GM13977 (cell line): ENCODE measurements around the gene TBC1D12.

ENCODE experiments used
- DNase-seq: peaks from one replicate; pipeline ENCODE4 v3.0.0; 2012; ENCODE audit warnings: low spot score
- in situ Hi-C: fragments of 300-500 bp; cut with MboI; formaldehyde crosslinking; loops from one replicate; pipeline ENCODE4 v1.12.0; 2022; ENCODE audit warnings: low sequenced_read_pairs, low pct_unique_long_range_greater_than_20kb, mixed read lengths, inconsistent platforms; ENCODE audit not compliant: unreplicated experiment
- TF ChIP-seq, protein P1 (sequence below): IDR thresholded peaks from 2 replicates; pipeline ENCODE4 v1.5.1; 2012; ENCODE audit warnings: mild to moderate bottlenecking, control low read depth; ENCODE audit not compliant: insufficient read depth; ENCODE audit errors: extremely low read depth, missing control alignments

TBC1D12 gene

GRCh38 chr10:94362360-94363250 is 39.7 kb upstream of the TBC1D12 start, which contains the start of gene NOC3L:
Gene NOC3L, minus strand, starts transcription at chr10:94362939. Its CDS starts 101 bp downstream, at chr10:94362838.
- in situ Hi-C loops, result no loop called here
- TF ChIP-seq, protein P1, sequence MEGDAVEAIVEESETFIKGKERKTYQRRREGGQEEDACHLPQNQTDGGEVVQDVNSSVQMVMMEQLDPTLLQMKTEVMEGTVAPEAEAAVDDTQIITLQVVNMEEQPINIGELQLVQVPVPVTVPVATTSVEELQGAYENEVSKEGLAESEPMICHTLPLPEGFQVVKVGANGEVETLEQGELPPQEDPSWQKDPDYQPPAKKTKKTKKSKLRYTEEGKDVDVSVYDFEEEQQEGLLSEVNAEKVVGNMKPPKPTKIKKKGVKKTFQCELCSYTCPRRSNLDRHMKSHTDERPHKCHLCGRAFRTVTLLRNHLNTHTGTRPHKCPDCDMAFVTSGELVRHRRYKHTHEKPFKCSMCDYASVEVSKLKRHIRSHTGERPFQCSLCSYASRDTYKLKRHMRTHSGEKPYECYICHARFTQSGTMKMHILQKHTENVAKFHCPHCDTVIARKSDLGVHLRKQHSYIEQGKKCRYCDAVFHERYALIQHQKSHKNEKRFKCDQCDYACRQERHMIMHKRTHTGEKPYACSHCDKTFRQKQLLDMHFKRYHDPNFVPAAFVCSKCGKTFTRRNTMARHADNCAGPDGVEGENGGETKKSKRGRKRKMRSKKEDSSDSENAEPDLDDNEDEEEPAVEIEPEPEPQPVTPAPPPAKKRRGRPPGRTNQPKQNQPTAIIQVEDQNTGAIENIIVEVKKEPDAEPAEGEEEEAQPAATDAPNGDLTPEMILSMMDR, result peak; percentile 86
- peak; percentile 89 for DNase-seq

DNA sequence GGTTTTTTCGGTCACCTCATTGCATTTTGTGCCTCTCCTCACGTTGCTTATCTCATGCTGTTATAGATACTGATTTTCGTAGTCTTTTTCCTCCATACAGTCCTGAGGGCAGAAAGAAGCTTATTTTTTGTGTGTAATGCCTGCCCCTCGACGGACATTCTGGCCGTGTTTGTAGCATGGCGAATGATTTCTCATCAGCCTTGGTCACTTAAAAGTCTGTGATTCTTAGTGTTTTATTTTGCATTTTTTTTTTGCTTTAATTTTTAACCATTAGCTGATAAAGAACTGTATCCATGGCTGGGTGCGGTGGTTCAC is 39.1 kb upstream of the TBC1D12 start:
- no peak for DNase-seq
- in situ Hi-C loops, result no loop called here
- TF ChIP-seq, protein P1, result no peak

- DNase-seq, result no peak
- TF ChIP-seq, protein P1, result no peak
- in situ Hi-C loops, result no loop called here
Measured at GRCh38 chr10:94364482-94364881, 37.9 kb upstream of the TBC1D12 start.

GRCh38 chr10:94366382-94366781 is 36.0 kb upstream of the TBC1D12 start:
- DNase-seq, result no peak
- TF ChIP-seq, protein P1, result no peak
- in situ Hi-C loops, result no loop called here

DNA sequence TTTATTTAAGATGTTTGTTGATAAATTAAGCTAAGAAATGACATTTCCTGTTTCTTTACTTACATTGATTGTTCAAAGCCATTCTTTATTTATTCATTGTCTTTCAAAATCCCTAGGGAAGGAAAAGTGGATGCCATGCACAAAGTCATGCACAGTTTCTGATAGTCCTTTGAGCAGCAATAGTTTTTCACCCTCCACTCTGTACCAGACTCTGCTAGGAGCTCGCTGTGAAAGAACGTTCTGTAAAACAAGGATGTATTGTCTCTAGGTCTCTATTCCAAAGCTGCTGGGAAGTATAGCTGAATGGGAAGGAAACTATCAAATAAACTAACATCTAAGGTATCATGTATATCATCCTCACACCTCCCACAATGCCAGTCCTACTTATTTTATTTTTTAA is 31.8 kb upstream of the TBC1D12 start:
- TF ChIP-seq, protein P1, result no peak
- no peak for DNase-seq
- in situ Hi-C loops, result no loop called here

- in situ Hi-C loops, result no loop called here
- TF ChIP-seq, protein P1, result no peak
Measured at GRCh38 chr10:94375374-94375773, 27.0 kb upstream of the TBC1D12 start.

DNA sequence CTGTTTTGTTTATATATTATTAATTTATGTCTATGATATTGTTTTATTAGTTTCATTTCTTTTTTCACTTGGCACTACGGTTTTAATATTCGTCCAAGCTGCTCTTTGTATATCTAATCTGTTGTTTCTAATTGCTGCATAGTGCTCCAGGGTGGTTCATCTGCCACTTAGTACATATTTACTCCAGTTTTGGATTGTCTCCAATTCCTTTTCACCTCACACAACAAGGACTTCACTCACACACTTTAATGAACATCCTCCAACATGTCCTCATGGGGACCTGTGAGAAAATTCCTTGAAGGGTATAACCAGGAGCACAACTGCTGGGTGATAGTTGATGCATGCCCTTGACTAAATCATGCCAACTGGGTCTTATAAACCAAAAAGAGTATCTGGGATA is 25.5 kb upstream of the TBC1D12 start:
- DNase-seq, result no peak
- in situ Hi-C loops, result no loop called here
- TF ChIP-seq, protein P1, result no peak

More at GRCh38 chr10:94375374-94375773, 27.0 kb upstream of the TBC1D12 start:
- no peak for DNase-seq
